Left lung (tissue), 10 donors: ENCODE data around the gene ASB10. TPM values are rescaled to one million over a fixed set of nuclear protein-coding genes. Genes with fewer than 3 reads are reported as not detected.

Experiments
- ATAC-seq: fragments of 200-7000 bp; cut with Tn5 transposase; one replicate; pipeline ENCODE4 v1.9.1; 2020; ENCODE audit warnings: moderate library complexity
- DNase-seq, 4 donors: peaks; one replicate each; pipeline ENCODE4 v3.0.0-alpha.2; 2013 to 2020
- H3K27ac ChIP-seq, 2 donors: fragments of 200-600 bp; sonication (generic) in 1 of 2; one replicate each; pipeline versions ENCODE4 v1.5.0 to v1.8.0; 2020 to 2021
- H3K27me3 ChIP-seq, 2 donors: fragments of 200-600 bp; sonication (generic) in 1 of 2; one replicate each; pipeline versions ENCODE4 v1.5.0 to v1.8.0; 2020 to 2021
- H3K36me3 ChIP-seq, 2 donors: fragments of 200-600 bp; sonication (generic) in 1 of 2; one replicate each; pipeline versions ENCODE4 v1.5.0 to v1.8.0; 2020 to 2021
- H3K4me1 ChIP-seq, 2 donors: fragments of 200-600 bp; one replicate each; pipeline ENCODE4 v1.8.0; 2021
- H3K4me3 ChIP-seq, 2 donors: fragments of 200-600 bp; sonication (generic) in 1 of 2; one replicate each; pipeline versions ENCODE4 v1.5.0 to v1.8.0; 2020 to 2021; ENCODE audit warnings: mild to moderate bottlenecking in 1 of 2
- H3K9me3 ChIP-seq, 2 donors: fragments of 200-600 bp; sonication (generic) in 1 of 2; one replicate each; pipeline versions ENCODE4 v1.5.0 to v1.8.0; 2020 to 2021
- intact Hi-C, 2 donors: fragments of 100-400 bp; cut with DNase I; formaldehyde crosslinking; loops; one replicate each; pipeline versions ENCODE4 v1.11.2 to v1.14.2; 2022
- polyA plus RNA-seq, 6 donors: library from polyadenylated mRNA; unstranded; fragments of 120-200 nt; gene quantifications; one replicate each; pipeline ENCODE4 v1.2.1, GENCODE V29; 2013; ENCODE audit not compliant: insufficient read length in 6 of 6
- total RNA-seq, 2 donors: library from RNA; stranded (reverse); fragmentation: NEBNext Ultra II Directional; extraction: Animal tissue kit (Norgen Biotek cat#: 25700); gene quantifications; one replicate each; pipeline ENCODE4 v1.2.1, GENCODE V29; 2021
- TF ChIP-seq, protein P1 (sequence below), 2 donors: fragments of 200-600 bp; sonication (generic) in 1 of 2; IDR thresholded peaks; one replicate each; pipeline versions ENCODE4 v1.5.0 to v1.8.0; 2021; ENCODE audit warnings: antibody characterized with exemption in 2 of 2
- donor health status: DM: no; HTN: yes; CAD: no.
- donor health status: DM: no; HTN: no; CAD: no.

ASB10 gene
- total and polyA plus RNA-seq, 8 donors, result not detected

GRCh38 chr7:151176401-151176800 is 10.6 kb downstream of the ASB10 start:
- no peaks in the 10 kb centered on the region for H3K9me3 ChIP-seq
- H3K27me3 ChIP-seq, result peaks cover 0 to 81% of the 10 kb centered on the region in 2 donors
- intact Hi-C loops, result no loop called here
- TF ChIP-seq, protein P1, sequence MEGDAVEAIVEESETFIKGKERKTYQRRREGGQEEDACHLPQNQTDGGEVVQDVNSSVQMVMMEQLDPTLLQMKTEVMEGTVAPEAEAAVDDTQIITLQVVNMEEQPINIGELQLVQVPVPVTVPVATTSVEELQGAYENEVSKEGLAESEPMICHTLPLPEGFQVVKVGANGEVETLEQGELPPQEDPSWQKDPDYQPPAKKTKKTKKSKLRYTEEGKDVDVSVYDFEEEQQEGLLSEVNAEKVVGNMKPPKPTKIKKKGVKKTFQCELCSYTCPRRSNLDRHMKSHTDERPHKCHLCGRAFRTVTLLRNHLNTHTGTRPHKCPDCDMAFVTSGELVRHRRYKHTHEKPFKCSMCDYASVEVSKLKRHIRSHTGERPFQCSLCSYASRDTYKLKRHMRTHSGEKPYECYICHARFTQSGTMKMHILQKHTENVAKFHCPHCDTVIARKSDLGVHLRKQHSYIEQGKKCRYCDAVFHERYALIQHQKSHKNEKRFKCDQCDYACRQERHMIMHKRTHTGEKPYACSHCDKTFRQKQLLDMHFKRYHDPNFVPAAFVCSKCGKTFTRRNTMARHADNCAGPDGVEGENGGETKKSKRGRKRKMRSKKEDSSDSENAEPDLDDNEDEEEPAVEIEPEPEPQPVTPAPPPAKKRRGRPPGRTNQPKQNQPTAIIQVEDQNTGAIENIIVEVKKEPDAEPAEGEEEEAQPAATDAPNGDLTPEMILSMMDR (IDR thresholded peaks at IDR 0.05), result no peak
- no peaks in the 10 kb centered on the region for H3K36me3 ChIP-seq
- no peak overlapping the region for H3K27ac ChIP-seq
- ATAC-seq (no peak), DNase-seq (peak in 1 of 4 donors; percentile 55)
- no peaks in the 10 kb centered on the region for H3K4me1 ChIP-seq
- no peak overlapping the region for H3K4me3 ChIP-seq

DNA sequence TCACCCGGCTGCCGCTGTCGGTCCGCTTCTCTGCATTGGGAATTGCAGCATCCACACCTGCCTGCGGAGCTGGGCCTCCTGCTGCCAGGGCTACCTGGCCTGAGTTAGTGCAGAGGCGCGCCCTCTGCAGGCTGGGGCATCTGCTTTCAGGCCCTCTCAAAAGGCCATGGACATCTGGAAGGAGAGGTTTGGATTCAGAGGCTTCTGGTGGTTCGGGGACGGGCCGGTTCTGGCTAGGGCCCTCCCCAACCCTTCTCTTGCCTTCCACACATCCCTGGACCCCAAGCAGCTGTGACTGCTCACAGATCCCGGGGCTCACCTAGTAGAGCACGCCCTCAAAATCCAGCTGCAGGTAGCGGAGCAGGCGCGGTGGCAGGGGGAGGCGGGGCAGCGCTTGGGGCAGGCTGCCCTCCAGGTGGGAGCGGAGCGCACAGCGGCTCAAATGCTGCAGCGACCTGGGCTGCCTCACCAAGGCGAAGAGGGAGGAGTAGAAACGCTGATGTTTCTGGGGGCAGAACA is 11.2 kb downstream of the ASB10 start:
- peaks cover 0 to 82% of the 10 kb centered on the region in 2 donors for H3K27me3 ChIP-seq
- peak in 1 of 4 donors; percentile 72 for DNase-seq
- TF ChIP-seq, protein P1 (IDR thresholded peaks at IDR 0.05), result no peak

DNA sequence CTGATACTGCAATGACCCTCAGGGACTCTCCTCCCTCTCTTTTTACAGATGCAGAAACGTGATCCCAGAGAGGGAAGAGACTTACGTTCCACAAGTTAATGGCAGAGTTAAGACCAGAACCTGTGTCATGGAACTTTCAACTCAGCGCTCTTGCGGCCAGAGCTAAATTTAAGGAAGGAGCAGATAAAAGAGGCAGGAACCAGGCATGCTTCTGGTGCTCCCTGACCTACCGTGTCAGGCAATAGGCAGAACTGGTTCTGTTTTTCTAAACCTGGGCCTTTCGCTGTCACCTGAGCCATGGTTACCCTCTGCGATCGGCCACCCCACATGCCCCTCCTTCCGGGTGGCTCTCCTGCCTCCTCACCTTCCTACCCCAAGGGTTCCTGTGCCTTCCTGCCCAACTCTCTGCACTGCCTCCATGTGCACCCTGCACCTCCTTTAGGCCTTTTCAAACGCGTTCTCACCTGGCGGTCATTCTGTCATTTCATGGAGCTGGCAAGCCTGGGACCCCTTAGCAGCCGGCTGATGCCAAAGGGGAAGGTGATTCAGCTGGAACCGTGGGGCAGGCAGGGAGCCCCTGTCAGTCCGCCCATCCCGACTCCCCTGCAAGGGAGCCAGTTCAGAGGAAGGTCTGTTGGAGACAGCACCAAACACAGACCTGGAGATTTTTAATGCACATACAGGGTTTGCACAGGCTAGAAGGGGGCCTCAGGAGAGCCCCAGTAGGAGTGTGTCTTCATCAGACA is 11.8 kb downstream of the ASB10 start:
- Histone ChIP-seq H3K4me3 (no peak overlapping the region), H3K27ac (no peak overlapping the region), H3K36me3 (no peaks in the 10 kb centered on the region), H3K9me3 (no peaks in the 10 kb centered on the region), H3K27me3 (peaks cover 0 to 86% of the 10 kb centered on the region in 2 donors), H3K4me1 (no peaks in the 10 kb centered on the region)
- ATAC-seq (no peak), DNase-seq (no peak)
- TF ChIP-seq, protein P1 (IDR thresholded peaks at IDR 0.05), result no peak
- intact Hi-C loops, result no loop called here

More for the DNA sequence above, 11.2 kb downstream of the ASB10 start:
- H3K4me1 ChIP-seq, result no peaks in the 10 kb centered on the region
- intact Hi-C loops, result no loop called here
- no peak overlapping the region for H3K4me3 ChIP-seq
- H3K27ac ChIP-seq, result no peak overlapping the region
- H3K9me3 ChIP-seq, result no peaks in the 10 kb centered on the region
- no peak for ATAC-seq
- no peaks in the 10 kb centered on the region for H3K36me3 ChIP-seq

DNA sequence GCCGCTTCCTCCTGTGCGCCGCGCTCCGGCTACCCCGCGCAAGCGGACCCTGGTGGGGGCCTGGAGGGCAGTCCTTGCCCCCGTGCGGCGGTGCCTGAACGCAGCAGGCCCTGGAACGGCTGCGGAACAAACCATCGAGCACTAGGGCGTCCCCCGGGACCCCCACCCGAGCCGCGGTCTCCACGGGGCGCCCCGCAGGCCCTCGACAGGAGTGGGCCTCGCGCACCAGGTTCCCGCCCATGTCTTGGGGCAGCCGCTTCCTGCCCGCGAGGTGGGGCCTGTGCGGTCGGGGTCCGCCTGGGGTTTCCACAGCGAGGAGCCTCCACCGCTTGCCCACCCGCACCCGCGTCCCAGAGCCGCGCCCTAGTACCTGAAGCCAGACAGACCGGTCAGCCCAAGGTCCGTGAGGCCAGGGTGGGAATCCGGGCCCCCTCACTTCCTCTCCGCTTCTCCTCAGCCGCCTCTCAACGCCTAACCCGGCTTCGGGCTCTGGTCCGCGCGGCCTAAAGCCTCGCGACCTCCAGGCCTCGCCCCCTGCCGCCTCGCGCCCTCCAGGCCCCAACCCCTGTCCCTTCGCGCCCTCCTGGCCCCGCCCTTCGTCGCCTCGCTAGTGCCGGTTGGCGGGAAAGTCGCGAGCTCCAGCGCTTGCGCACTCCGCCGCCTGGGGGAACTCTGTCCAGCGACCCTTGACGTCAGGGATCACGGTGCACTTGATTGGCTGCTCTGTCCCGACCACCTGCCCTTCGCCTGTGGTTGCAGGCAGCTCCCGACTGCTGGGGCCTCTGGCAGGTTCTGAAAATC is 12.6 kb downstream of the ASB10 start:
- ATAC-seq, result peak; percentile 15
- H3K36me3 ChIP-seq, result no peaks in the 10 kb centered on the region
- no peaks in the 10 kb centered on the region for H3K4me1 ChIP-seq
- intact Hi-C loops, result loop anchor here in 1 of 2 donors (5.0 kb wide), 1 partner anchor 47 kb away; no protein-coding TSS in a partner anchor
- no peak overlapping the region for H3K27ac ChIP-seq
- DNase-seq, result peak in 1 of 4 donors; percentile 32
- peaks cover 6 to 94% of the 10 kb centered on the region in 2 donors for H3K27me3 ChIP-seq
- H3K9me3 ChIP-seq, result no peaks in the 10 kb centered on the region
- TF ChIP-seq, protein P1 (IDR thresholded peaks at IDR 0.05), result no peak
- H3K4me3 ChIP-seq, result no peak overlapping the region
